Measurements from ENCODE around the gene KRT71. TPM values are rescaled to one million over a fixed set of nuclear protein-coding genes. Genes with fewer than 3 reads are reported as not detected.

The KRT71 gene
- polyA plus RNA-seq, 3 donors: not detected

- DNase-seq (ENCODE audit: extremely low read depth in 1 of 11, low read depth in 9 of 11, low spot score in 4 of 11): peak in 1 of 11 donors; percentile 5
Measured at GRCh38 chr12:52579468-52580465, 26.8 kb upstream of the KRT71 start.

GRCh38 chr12:52578469-52578868 lies 25.5 kb upstream of the KRT71 start:
- DNase-seq (ENCODE audit: extremely low read depth in 1 of 11, low read depth in 9 of 11, low spot score in 4 of 11): no peak

- no peak for DNase-seq (ENCODE audit: extremely low read depth in 1 of 11, low read depth in 9 of 11, low spot score in 4 of 11)
Measured at GRCh38 chr12:52577316-52577715, 24.4 kb upstream of the KRT71 start.

GRCh38 chr12:52575948-52576347 lies 23.0 kb upstream of the KRT71 start:
- no peak for DNase-seq (ENCODE audit: extremely low read depth in 1 of 11, low read depth in 9 of 11, low spot score in 4 of 11)

GRCh38 chr12:52575256-52575655 lies 22.3 kb upstream of the KRT71 start:
- DNase-seq (ENCODE audit: extremely low read depth in 1 of 11, low read depth in 9 of 11, low spot score in 4 of 11): no peak

- no peak for DNase-seq (ENCODE audit: extremely low read depth in 1 of 11, low read depth in 9 of 11, low spot score in 4 of 11)
Measured at GRCh38 chr12:52573743-52574142, 20.8 kb upstream of the KRT71 start, which contains the start of gene KRT74. KRT74 (minus strand) TSS chr12:52573843; CDS start chr12:52573777, 66 bp downstream.

GRCh38 chr12:52573306-52573705 lies 20.4 kb upstream of the KRT71 start:
- no peak for DNase-seq (ENCODE audit: extremely low read depth in 1 of 11, low read depth in 9 of 11, low spot score in 4 of 11)

GRCh38 chr12:52570511-52570910 lies 17.6 kb upstream of the KRT71 start:
- DNase-seq (ENCODE audit: extremely low read depth in 1 of 11, low read depth in 9 of 11, low spot score in 4 of 11): no peak

- DNase-seq (ENCODE audit: extremely low read depth in 1 of 11, low read depth in 9 of 11, low spot score in 4 of 11): no peak
Measured at GRCh38 chr12:52568111-52568510, 15.2 kb upstream of the KRT71 start.

- DNase-seq (ENCODE audit: extremely low read depth in 1 of 11, low read depth in 9 of 11, low spot score in 4 of 11): no peak
Measured at GRCh38 chr12:52566847-52567291, 13.9 kb upstream of the KRT71 start.

GRCh38 chr12:52564582-52564981 lies 11.6 kb upstream of the KRT71 start:
- DNase-seq (ENCODE audit: extremely low read depth in 1 of 11, low read depth in 9 of 11, low spot score in 4 of 11): no peak

GRCh38 chr12:52561880-52562449 lies 9.0 kb upstream of the KRT71 start:
- no peak for DNase-seq (ENCODE audit: extremely low read depth in 1 of 11, low read depth in 9 of 11, low spot score in 4 of 11)

- no peak for DNase-seq (ENCODE audit: extremely low read depth in 1 of 11, low read depth in 9 of 11, low spot score in 4 of 11)
Measured at GRCh38 chr12:52559979-52560378, 7.0 kb upstream of the KRT71 start.

GRCh38 chr12:52558781-52559445 lies 6.0 kb upstream of the KRT71 start:
- DNase-seq (ENCODE audit: extremely low read depth in 1 of 11, low read depth in 9 of 11, low spot score in 4 of 11): no peak

- DNase-seq (ENCODE audit: extremely low read depth in 1 of 11, low read depth in 9 of 11, low spot score in 4 of 11): no peak
Measured at GRCh38 chr12:52557476-52557875, 4.5 kb upstream of the KRT71 start.

GRCh38 chr12:52555577-52555976 lies 2.6 kb upstream of the KRT71 start:
- no peak for DNase-seq (ENCODE audit: extremely low read depth in 1 of 11, low read depth in 9 of 11, low spot score in 4 of 11)

- DNase-seq (ENCODE audit: extremely low read depth in 1 of 11, low read depth in 9 of 11, low spot score in 4 of 11): no peak
Measured at GRCh38 chr12:52552055-52552454, 890 bp downstream of the KRT71 start.

GRCh38 chr12:52551216-52551865 lies 1.6 kb downstream of the KRT71 start:
- DNase-seq (ENCODE audit: extremely low read depth in 1 of 11, low read depth in 9 of 11, low spot score in 4 of 11): peak in 1 of 11 donors; percentile 2

GRCh38 chr12:52546126-52546525 lies 6.8 kb downstream of the KRT71 start:
- no peak for DNase-seq (ENCODE audit: extremely low read depth in 1 of 11, low read depth in 9 of 11, low spot score in 4 of 11)

All from renal cortex interstitium (tissue), 11 donors.